ENCODE measurements around the gene ALK. TPM values are rescaled to one million over a fixed set of nuclear protein-coding genes. Genes with fewer than 3 reads are reported as not detected.

Gene ALK
- polyA plus RNA-seq, 3 donors = not detected

DNA sequence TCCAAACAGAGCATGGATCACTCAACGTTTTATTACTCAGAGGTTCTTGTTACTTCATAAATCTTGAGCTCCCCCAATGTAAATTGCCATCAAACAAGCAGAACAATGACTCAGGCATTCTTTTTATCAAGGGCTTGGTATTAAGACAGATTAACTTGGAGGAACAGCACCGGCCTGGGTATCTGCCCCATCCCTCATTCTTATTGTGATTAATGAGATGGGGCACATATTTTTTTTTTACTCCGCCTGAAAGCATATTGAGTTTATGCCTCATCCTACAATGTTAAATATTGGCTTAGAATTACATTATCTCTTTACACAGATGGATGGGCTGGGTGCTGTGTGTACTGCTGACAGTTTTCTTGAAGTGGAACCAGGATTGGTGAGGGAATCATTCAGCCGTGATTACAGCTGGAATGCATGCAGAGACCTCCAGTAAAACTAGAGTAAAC, 418.9 kb downstream of the ALK start:
- no peak overlapping the region for H3K27ac Mint-ChIP-seq
- Histone ChIP-seq H3K36me3 (replicated peaks in 1 of 2; ENCODE audit: control insufficient read depth in 1 of 2, insufficient read depth in 2 of 2, low read length in 2 of 2) (no peaks in the 10 kb centered on the region), H3K79me2 (ENCODE audit: insufficient read depth, low read length) (no peaks in the 10 kb centered on the region), H2AFZ (ENCODE audit: insufficient read depth, low read depth, low read length, poor library complexity, severe bottlenecking) (no peak overlapping the region), H3K9ac (ENCODE audit: insufficient read depth, low read length, poor library complexity, severe bottlenecking) (no peak overlapping the region), H4K20me1 (ENCODE audit: insufficient read depth, low read length) (no peaks in the 10 kb centered on the region), H3K4me3 (replicated peaks in 1 of 3; ENCODE audit: low read depth in 2 of 3, low read length in 3 of 3) (no peak overlapping the region), H3K4me2 (replicated peaks; ENCODE audit: extremely low read depth, low read length, poor library complexity, severe bottlenecking) (no peak overlapping the region), H3K27ac (ENCODE audit: low read depth in 1 of 2, low read length in 2 of 2) (no peak overlapping the region), H3K27me3 (ENCODE audit: control insufficient read depth in 2 of 2, insufficient read depth in 2 of 2, low read length in 2 of 2) (no peaks in the 10 kb centered on the region), H3K9me3 (replicated peaks in 1 of 2; ENCODE audit: control insufficient read depth in 1 of 2, insufficient read depth in 1 of 2, low read length in 2 of 2) (no peaks in the 10 kb centered on the region), H3K4me1 (ENCODE audit: control insufficient read depth in 1 of 2, insufficient read depth in 2 of 2, low read length in 2 of 2) (no peaks in the 10 kb centered on the region)
- no peak overlapping the region for H3K4me3 Mint-ChIP-seq
- TF ChIP-seq, protein P1, sequence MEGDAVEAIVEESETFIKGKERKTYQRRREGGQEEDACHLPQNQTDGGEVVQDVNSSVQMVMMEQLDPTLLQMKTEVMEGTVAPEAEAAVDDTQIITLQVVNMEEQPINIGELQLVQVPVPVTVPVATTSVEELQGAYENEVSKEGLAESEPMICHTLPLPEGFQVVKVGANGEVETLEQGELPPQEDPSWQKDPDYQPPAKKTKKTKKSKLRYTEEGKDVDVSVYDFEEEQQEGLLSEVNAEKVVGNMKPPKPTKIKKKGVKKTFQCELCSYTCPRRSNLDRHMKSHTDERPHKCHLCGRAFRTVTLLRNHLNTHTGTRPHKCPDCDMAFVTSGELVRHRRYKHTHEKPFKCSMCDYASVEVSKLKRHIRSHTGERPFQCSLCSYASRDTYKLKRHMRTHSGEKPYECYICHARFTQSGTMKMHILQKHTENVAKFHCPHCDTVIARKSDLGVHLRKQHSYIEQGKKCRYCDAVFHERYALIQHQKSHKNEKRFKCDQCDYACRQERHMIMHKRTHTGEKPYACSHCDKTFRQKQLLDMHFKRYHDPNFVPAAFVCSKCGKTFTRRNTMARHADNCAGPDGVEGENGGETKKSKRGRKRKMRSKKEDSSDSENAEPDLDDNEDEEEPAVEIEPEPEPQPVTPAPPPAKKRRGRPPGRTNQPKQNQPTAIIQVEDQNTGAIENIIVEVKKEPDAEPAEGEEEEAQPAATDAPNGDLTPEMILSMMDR (IDR thresholded peaks at IDR 0.05) = no peak
- no peak for DNase-seq
- intact Hi-C loops (cut with micrococcal nuclease) = no loop called here
- H3K36me3 Mint-ChIP-seq = no peaks in the 10 kb centered on the region
- peaks cover 0 to 1% (median 0%) of the 10 kb centered on the region in 3 donors for H3K27me3 Mint-ChIP-seq (ENCODE audit: low read depth in 3 of 3)
- no peaks in the 10 kb centered on the region for H3K4me1 Mint-ChIP-seq
- H3K9me3 Mint-ChIP-seq = peaks cover 0 to 9% (median 3%) of the 10 kb centered on the region in 7 donors
- 82% methylated on average over 1 of the region's 4 CpGs for whole genome bisulfite sequencing (ENCODE audit: insufficient coverage)

DNA sequence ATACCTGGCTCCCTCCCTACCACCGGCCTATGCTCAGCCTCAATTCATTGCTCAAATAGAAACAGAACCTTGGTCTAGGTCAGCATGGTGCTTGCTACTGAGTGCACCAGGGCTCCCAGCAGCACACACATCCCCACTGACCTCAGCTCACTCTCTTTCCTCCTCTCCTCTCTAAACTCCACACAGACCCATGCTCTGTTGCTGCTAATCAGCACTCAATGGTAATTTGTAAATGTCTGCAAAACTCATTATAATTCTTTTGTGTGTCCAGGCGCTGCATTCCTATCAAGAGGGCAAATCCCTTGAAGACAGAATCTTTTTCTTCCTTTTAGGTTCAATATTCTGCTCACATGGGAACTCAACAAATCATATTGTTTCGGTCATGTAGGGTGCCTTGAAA, 424.0 kb downstream of the ALK start:
- no peaks in the 10 kb centered on the region for H3K36me3 ChIP-seq (replicated peaks in 1 of 2; ENCODE audit: control insufficient read depth in 1 of 2, insufficient read depth in 2 of 2, low read length in 2 of 2)
- Mint-ChIP-seq H3K4me3 (no peak overlapping the region), H3K4me1 (peaks cover 12% of the 10 kb centered on the region), H3K27me3 (ENCODE audit: low read depth in 3 of 3) (peaks cover 0 to 3% (median 2%) of the 10 kb centered on the region in 3 donors), H3K27ac (no peak overlapping the region), H3K9me3 (peaks cover 0 to 3% (median 0%) of the 10 kb centered on the region in 7 donors), H3K36me3 (no peaks in the 10 kb centered on the region)
- H2AFZ ChIP-seq (ENCODE audit: insufficient read depth, low read depth, low read length, poor library complexity, severe bottlenecking) = no peak overlapping the region
- H3K9ac ChIP-seq (ENCODE audit: insufficient read depth, low read length, poor library complexity, severe bottlenecking) = no peak overlapping the region
- H4K20me1 ChIP-seq (ENCODE audit: insufficient read depth, low read length) = no peaks in the 10 kb centered on the region
- no peak overlapping the region for H3K27ac ChIP-seq (ENCODE audit: low read depth in 1 of 2, low read length in 2 of 2)
- DNase-seq = no peak
- H3K79me2 ChIP-seq (ENCODE audit: insufficient read depth, low read length) = no peaks in the 10 kb centered on the region
- 100% methylated on average over 1 of the region's 3 CpGs for WGBS (ENCODE audit: insufficient coverage)
- no peak overlapping the region for H3K4me3 ChIP-seq (replicated peaks in 1 of 3; ENCODE audit: low read depth in 2 of 3, low read length in 3 of 3)
- TF ChIP-seq, protein P1 (IDR thresholded peaks at IDR 0.05) = no peak
- intact Hi-C loops (cut with micrococcal nuclease) = no loop called here
- no peak overlapping the region for H3K4me2 ChIP-seq (replicated peaks; ENCODE audit: extremely low read depth, low read length, poor library complexity, severe bottlenecking)
- no peaks in the 10 kb centered on the region for H3K27me3 ChIP-seq (ENCODE audit: control insufficient read depth in 2 of 2, insufficient read depth in 2 of 2, low read length in 2 of 2)
- peaks cover 7 to 11% of the 10 kb centered on the region in 2 donors for H3K4me1 ChIP-seq (ENCODE audit: control insufficient read depth in 1 of 2, insufficient read depth in 2 of 2, low read length in 2 of 2)
- no peaks in the 10 kb centered on the region for H3K9me3 ChIP-seq (replicated peaks in 1 of 2; ENCODE audit: control insufficient read depth in 1 of 2, insufficient read depth in 1 of 2, low read length in 2 of 2)

All from CD14-positive monocyte (primary cell).